C4-2B (cell line): Measurements from ENCODE around the gene GDPGP1.

Experiments used
- ZFX ChIP-seq: fragments of 450-650 bp; IDR thresholded peaks from 2 replicates; pipeline ENCODE4 v1.6.1; 2017
- TF ChIP-seq, protein P1 (sequence below): fragments of 450-650 bp; conservative IDR thresholded peaks from 2 replicates; pipeline ENCODE4 v1.5.1; 2017; ENCODE audit warnings: mild to moderate bottlenecking

DNA sequence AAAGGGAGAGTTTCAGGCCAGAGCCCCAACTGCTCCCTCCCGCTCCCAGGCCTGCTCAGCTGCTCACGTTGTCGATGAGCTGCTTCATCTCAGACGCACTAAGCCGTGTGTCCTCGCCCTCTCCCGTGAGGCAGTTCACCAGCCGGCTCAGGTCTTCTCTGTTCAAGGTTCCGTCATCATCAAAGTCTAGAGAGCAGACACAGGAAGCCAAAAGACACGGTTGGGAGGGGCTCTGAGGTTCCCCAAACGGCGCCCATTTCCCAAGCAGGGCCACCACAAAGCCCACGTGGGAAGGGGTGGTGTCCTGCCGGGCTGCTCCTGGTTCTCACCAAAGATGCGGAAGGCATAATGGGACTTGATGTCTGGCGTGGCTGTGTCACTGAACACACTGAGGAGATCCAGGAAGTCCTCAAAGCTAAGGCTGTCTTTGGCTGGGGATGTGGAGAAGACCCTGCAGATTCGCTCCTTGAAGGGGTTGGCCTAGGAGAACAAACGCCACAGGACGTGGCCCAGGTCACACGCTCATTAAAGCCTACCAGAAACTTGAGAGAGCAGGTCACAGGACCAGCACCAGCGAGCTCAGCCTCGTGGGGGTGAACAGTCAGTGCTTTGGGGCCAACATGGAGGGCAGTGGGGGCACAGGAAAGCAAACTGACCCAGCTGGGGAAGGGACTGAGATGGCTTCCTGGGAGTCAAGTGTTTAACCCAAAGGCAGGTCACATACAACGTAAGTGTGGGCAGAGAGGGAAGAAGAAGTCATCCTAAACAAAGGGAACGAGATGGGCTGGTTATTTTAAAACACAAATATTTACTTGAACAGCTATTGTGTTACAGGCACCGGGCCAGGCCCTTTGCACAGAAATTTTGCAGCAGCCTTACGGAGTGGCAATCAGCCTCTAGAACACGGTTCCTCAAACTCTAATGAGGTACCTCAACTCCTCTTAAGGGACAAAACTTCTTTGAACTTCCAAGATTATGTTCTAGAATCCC is 2.7 kb upstream of the GDPGP1 start:
- TF ChIP-seq, protein P1, sequence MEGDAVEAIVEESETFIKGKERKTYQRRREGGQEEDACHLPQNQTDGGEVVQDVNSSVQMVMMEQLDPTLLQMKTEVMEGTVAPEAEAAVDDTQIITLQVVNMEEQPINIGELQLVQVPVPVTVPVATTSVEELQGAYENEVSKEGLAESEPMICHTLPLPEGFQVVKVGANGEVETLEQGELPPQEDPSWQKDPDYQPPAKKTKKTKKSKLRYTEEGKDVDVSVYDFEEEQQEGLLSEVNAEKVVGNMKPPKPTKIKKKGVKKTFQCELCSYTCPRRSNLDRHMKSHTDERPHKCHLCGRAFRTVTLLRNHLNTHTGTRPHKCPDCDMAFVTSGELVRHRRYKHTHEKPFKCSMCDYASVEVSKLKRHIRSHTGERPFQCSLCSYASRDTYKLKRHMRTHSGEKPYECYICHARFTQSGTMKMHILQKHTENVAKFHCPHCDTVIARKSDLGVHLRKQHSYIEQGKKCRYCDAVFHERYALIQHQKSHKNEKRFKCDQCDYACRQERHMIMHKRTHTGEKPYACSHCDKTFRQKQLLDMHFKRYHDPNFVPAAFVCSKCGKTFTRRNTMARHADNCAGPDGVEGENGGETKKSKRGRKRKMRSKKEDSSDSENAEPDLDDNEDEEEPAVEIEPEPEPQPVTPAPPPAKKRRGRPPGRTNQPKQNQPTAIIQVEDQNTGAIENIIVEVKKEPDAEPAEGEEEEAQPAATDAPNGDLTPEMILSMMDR, result no peak
- TF ChIP-seq ZFX, result no peak
